Suprapubic skin (tissue), 4 donors: ENCODE measurements around the gene HRH2.

Experiments
- CTCF ChIP-seq, 2 donors: fragments of 200-600 bp in 1 of 2; fragments of 450-650 bp in 1 of 2; sonication (generic) in 1 of 2; IDR thresholded peaks; one replicate each; pipeline ENCODE4 v1.5.1; 2016 to 2019; ENCODE audit warnings: antibody characterized with exemption in 2 of 2, mild to moderate bottlenecking in 1 of 2, moderate library complexity in 1 of 2
- EP300 ChIP-seq: sonication (generic); formaldehyde crosslinking; IDR thresholded peaks from one replicate; pipeline ENCODE4 v1.6.1; 2017; ENCODE audit warnings: antibody characterized with exemption
- POLR2AphosphoS5 ChIP-seq, 3 donors: sonication (generic); formaldehyde crosslinking; IDR thresholded peaks; one replicate each; pipeline ENCODE4 v1.6.1; 2017; ENCODE audit warnings: antibody characterized with exemption in 3 of 3

GRCh38 chr5:175698401-175699115, 40.7 kb downstream of the HRH2 start:
- no peak for TF ChIP-seq CTCF (IDR thresholded peaks at IDR 0.05)
- TF ChIP-seq EP300: no peak
- TF ChIP-seq POLR2AphosphoS5 (IDR thresholded peaks at IDR 0.05): no peak
